SK-N-SH (cell line): Measurements from ENCODE around the gene PPM1B. TPM values are rescaled to one million over a fixed set of nuclear protein-coding genes. Genes with fewer than 3 reads are reported as not detected.
"Not testable (repeated sequence)": the region's sequence is repeated elsewhere in the genome, so short reads cannot be mapped to it uniquely, and the experiment has no call there.

ENCODE experiments used
- CTCF ChIA-PET: fragments of 300-600, 350-600 bp; formaldehyde crosslinking; extraction: SDS; loops from one replicate; lab custom pipeline; 2021; lab: Yijun Ruan, JAX
- POLR2A ChIA-PET: fragments of 350-600 bp; sonication (Branson Sonifier 250); formaldehyde crosslinking; extraction: SDS; loops from one replicate; lab custom pipeline; 2020; ENCODE audit warnings: antibody characterized with exemption, inconsistent platforms; lab: Yijun Ruan, JAX
- DNase-seq: peaks from one replicate; pipeline ENCODE4 v3.0.0; 2012
- H2AFZ ChIP-seq: fragments of 200-600 bp; sonication (generic); 2 replicates; pipeline ENCODE4 v1.8.1; 2016; ENCODE audit warnings: antibody characterized with exemption, mild to moderate bottlenecking, low read depth
- H3F3A ChIP-seq: fragments of 200-600 bp; sonication (generic); replicated peaks from 2 replicates; pipeline ENCODE3; 2016; ENCODE audit warnings: antibody characterized with exemption, mild to moderate bottlenecking; ENCODE audit not compliant: insufficient read depth
- H3K27ac ChIP-seq, 2 experiments: fragments of 200-500 bp in 1 of 2; fragments of 200-600 bp in 1 of 2; sonication (Bioruptor generic) in 1 of 2; sonication (generic), shearing (Covaris generic) in 1 of 2; 2 replicates each; pipeline versions ENCODE4 v1.5.1 to v1.6.1; 2014 to 2016; ENCODE audit warnings: low read depth in 2 of 2, inconsistent platforms in 1 of 2, low read length in 1 of 2, mild to moderate bottlenecking in 1 of 2, mixed read lengths in 1 of 2
- H3K27me3 ChIP-seq: fragments of 200-600 bp; sonication (generic), shearing (Covaris generic); 2 replicates; pipeline ENCODE4 v1.6.1; 2016; ENCODE audit warnings: mixed run types; ENCODE audit not compliant: insufficient read depth
- H3K36me3 ChIP-seq, 2 experiments: fragments of 200-500 bp in 1 of 2; fragments of 200-600 bp in 1 of 2; sonication (Bioruptor generic) in 1 of 2; sonication (generic) in 1 of 2; replicated peaks in 1 of 2; 2 replicates each; pipeline versions ENCODE3 to v1.5.1; 2014 to 2016; ENCODE audit warnings: low read length in 1 of 2, mild to moderate bottlenecking in 1 of 2; ENCODE audit not compliant: insufficient read depth in 2 of 2, control insufficient read depth in 1 of 2
- H3K4me1 ChIP-seq, 2 experiments: fragments of 200-500 bp in 1 of 2; fragments of 200-600 bp in 1 of 2; sonication (Bioruptor generic) in 1 of 2; sonication (generic), shearing (Covaris generic) in 1 of 2; 2 replicates each; pipeline versions ENCODE4 v1.5.1 to v1.6.1; 2014 to 2016; ENCODE audit warnings: low read depth in 1 of 2, low read length in 1 of 2, mixed run types in 1 of 2; ENCODE audit not compliant: insufficient read depth in 2 of 2, control insufficient read depth in 1 of 2
- H3K4me2 ChIP-seq: fragments of 200-600 bp; sonication (generic), shearing (Covaris generic); 2 replicates; pipeline ENCODE4 v1.6.1; 2017; ENCODE audit warnings: mixed run types
- H3K4me3 ChIP-seq, 2 experiments: fragments of 200-500 bp in 1 of 2; fragments of 200-600 bp in 1 of 2; sonication (Bioruptor generic) in 1 of 2; sonication (generic), shearing (Covaris generic) in 1 of 2; 2 replicates each; pipeline versions ENCODE4 v1.5.1 to v1.8.1; 2014 to 2016; ENCODE audit warnings: low read depth in 2 of 2, inconsistent platforms in 1 of 2, low read length in 1 of 2, mild to moderate bottlenecking in 1 of 2, mixed read lengths in 1 of 2, moderate library complexity in 1 of 2
- H3K79me2 ChIP-seq: fragments of 200-600 bp; sonication (generic); 2 replicates; pipeline ENCODE4 v1.8.1; 2017; ENCODE audit warnings: mild to moderate bottlenecking; ENCODE audit not compliant: insufficient read depth
- H3K9ac ChIP-seq: fragments of 200-600 bp; sonication (generic); 2 replicates; pipeline ENCODE4 v1.6.1; 2017; ENCODE audit warnings: mixed run types
- H3K9me2 ChIP-seq: fragments of 200-600 bp; sonication (generic); 2 replicates; pipeline ENCODE4 v1.6.1; 2017; ENCODE audit warnings: mixed run types
- H3K9me3 ChIP-seq: fragments of 200-600 bp; sonication (generic); 2 replicates; pipeline ENCODE4 v1.6.1; 2017; ENCODE audit warnings: mixed run types, mild to moderate bottlenecking, moderate library complexity
- H4K20me1 ChIP-seq: fragments of 200-600 bp; sonication (generic); 2 replicates; pipeline ENCODE4 v1.6.1; 2017; ENCODE audit warnings: mild to moderate bottlenecking, mixed run types; ENCODE audit not compliant: insufficient read depth
- ELF1 ChIP-seq: IDR thresholded peaks from 2 replicates; pipeline ENCODE4 v1.4.0; 2012
- GATA2 ChIP-seq: sonication (generic); formaldehyde crosslinking; IDR thresholded peaks from 2 replicates; pipeline ENCODE4 v1.5.0; 2020; ENCODE audit warnings: mild to moderate bottlenecking, missing genetic modification reagents
- JUND ChIP-seq: IDR thresholded peaks from 2 replicates; pipeline ENCODE4 v1.4.0; 2012
- MEF2A ChIP-seq: IDR thresholded peaks from 2 replicates; pipeline ENCODE4 v1.4.0; 2012; ENCODE audit warnings: low read depth, borderline replicate concordance
- NRF1 ChIP-seq: IDR thresholded peaks from 2 replicates; pipeline ENCODE4 v1.6.1; 2012; ENCODE audit warnings: low read depth, mild to moderate bottlenecking, low read length
- POLR2AphosphoS5 ChIP-seq: IDR thresholded peaks from 2 replicates; pipeline ENCODE4 v1.6.1; 2012; ENCODE audit warnings: low read depth, low read length
- RCOR1 ChIP-seq: fragments of 150-350 bp; IDR thresholded peaks from 2 replicates; pipeline ENCODE4 v1.6.1; 2017; ENCODE audit warnings: antibody characterized with exemption, low read length
- RFX5 ChIP-seq: IDR thresholded peaks from 2 replicates; pipeline ENCODE4 v1.6.1; 2012; ENCODE audit warnings: mild to moderate bottlenecking, improper control_type of control experiment, low read length
- RXRA ChIP-seq: IDR thresholded peaks from 2 replicates; pipeline ENCODE4 v1.4.0; 2012; ENCODE audit warnings: low read depth, mild to moderate bottlenecking, borderline replicate concordance
- SIN3A ChIP-seq: IDR thresholded peaks from 2 replicates; pipeline ENCODE4 v1.6.1; 2012; ENCODE audit warnings: low read depth, mild to moderate bottlenecking, low read length, moderate library complexity, borderline replicate concordance
- TAF1 ChIP-seq: IDR thresholded peaks from 2 replicates; pipeline ENCODE4 v1.6.1; 2012; ENCODE audit warnings: low read depth, mild to moderate bottlenecking, low read length, moderate library complexity, borderline replicate concordance
- TCF12 ChIP-seq: IDR thresholded peaks from 2 replicates; pipeline ENCODE4 v1.4.0; 2012
- TEAD4 ChIP-seq: IDR thresholded peaks from 2 replicates; pipeline ENCODE4 v1.4.0; 2012; ENCODE audit warnings: mild to moderate bottlenecking, borderline replicate concordance; ENCODE audit not compliant: insufficient read depth
- WGBS: methylation state at CpG from one replicate; pipeline ENCODE4 v1.1.6; 2017; ENCODE audit warnings: low lambda C conversion rate; 5-methylcytosine and 5-hydroxymethylcytosine counted together
- polyA plus RNA-seq, 3 experiments: library from polyadenylated mRNA; depleted of rRNA; stranded (reverse); fragments of >200 nt; gene quantifications; 2 replicates each; pipeline ENCODE4 v1.2.3, GENCODE V29; 2012
- TF ChIP-seq, protein P1 (sequence below): IDR thresholded peaks from 2 replicates; pipeline ENCODE4 v1.4.0; 2012; ENCODE audit warnings: low read depth
- TF ChIP-seq, protein P2 (sequence below): fragments of 150-350 bp; IDR thresholded peaks from 2 replicates; pipeline ENCODE4 v1.6.1; 2017; ENCODE audit warnings: antibody characterized with exemption, low read length, low read depth, borderline replicate concordance

The PPM1B gene
- polyA plus RNA-seq, 1 of the 3 experiments (the other 2 are of a cell fraction): 16.2 TPM

DNA sequence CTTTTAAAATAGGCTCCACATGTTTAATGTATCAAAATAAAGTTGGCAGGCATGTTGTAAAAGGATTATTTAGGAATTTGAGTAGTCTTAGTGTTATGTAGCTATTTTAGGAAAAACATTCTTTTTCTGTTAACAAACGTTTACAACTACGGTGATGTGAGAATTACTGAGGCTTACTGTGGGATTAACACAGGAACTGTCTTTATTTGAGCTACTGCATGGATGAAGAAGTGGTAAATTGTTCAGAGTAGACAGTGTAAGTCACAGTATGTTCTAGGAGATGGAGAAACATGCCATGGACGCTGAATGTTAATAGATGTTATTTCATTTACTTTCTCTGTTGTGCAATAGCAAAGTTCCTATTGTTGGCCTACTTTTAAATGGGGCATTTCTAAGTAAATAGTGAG lies 1.6 kb downstream of the PPM1B start:
- H3K27ac ChIP-seq: peak overlapping the region; percentile 53 to 74; a peak in 3 of 4 replicates
- CTCF ChIA-PET: interaction anchor here (1.0 to 3.9 kb wide), 6 partner anchors 84 to 292 kb away, joined by 3 to 11 read pairs (median 4); no protein-coding TSS in a partner anchor
- no peak for DNase-seq

DNA sequence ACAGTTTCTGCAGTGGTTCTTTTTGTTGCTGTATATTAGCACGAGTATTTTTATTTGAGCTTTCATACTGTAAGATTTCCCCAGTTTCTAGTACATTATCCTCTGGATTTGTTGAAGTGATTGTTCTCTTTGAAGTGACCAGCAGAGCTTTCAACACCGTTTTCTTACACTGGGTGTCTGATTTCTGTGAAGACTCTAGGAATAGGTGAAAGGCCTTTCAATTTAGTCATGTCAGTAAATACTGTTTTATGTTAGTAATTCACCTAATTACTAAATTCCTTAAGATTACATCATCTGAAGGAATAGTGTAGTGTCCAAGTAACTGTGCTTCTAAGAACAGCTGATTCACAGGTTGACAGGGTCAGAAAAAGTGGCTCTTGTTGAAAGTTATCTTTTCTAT lies 2.3 kb downstream of the PPM1B start:
- no peaks in the 10 kb centered on the region for H3K27me3 ChIP-seq
- peaks cover 70% of the 10 kb centered on the region for H3K79me2 ChIP-seq
- H3F3A ChIP-seq: peaks cover 14% of the 10 kb centered on the region
- no peaks in the 10 kb centered on the region for H3K9me2 ChIP-seq
- peak overlapping the region; percentile 87 for H3K4me2 ChIP-seq
- no peak for TF ChIP-seq POLR2AphosphoS5
- no peak for TF ChIP-seq RCOR1
- TF ChIP-seq ELF1: no peak
- TF ChIP-seq, protein P1, sequence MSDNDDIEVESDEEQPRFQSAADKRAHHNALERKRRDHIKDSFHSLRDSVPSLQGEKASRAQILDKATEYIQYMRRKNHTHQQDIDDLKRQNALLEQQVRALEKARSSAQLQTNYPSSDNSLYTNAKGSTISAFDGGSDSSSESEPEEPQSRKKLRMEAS: no peak
- no peak for TF ChIP-seq TAF1
- no peak for TF ChIP-seq SIN3A
- TF ChIP-seq RFX5: no peak
- TF ChIP-seq RXRA: 0 out of 2 replicates have a peak, but pooled peaks have one; percentile 19
- no peak for TF ChIP-seq NRF1
- TF ChIP-seq JUND: peak; percentile 9; the same call in 1 of the 2 replicates
- TF ChIP-seq GATA2: no peak
- TF ChIP-seq TEAD4: 0 out of 2 replicates have a peak, but pooled peaks have one; percentile 8
- TF ChIP-seq MEF2A: no peak
- TF ChIP-seq TCF12: peak; percentile 38
- TF ChIP-seq, protein P2, sequence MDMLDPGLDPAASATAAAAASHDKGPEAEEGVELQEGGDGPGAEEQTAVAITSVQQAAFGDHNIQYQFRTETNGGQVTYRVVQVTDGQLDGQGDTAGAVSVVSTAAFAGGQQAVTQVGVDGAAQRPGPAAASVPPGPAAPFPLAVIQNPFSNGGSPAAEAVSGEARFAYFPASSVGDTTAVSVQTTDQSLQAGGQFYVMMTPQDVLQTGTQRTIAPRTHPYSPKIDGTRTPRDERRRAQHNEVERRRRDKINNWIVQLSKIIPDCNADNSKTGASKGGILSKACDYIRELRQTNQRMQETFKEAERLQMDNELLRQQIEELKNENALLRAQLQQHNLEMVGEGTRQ: no peak
- TF ChIP-seq, all 33 proteins: peak for 4
- Histone ChIP-seq H3K36me3 (no peaks in the 10 kb centered on the region), H3K27ac (peak overlapping the region; percentile 53 to 74; a peak in 3 of 4 replicates), H3K4me3 (peak overlapping the region; percentile 76 to 95; a peak in 3 of 4 replicates), H4K20me1 (peaks cover 51% of the 10 kb centered on the region), H3K4me1 (peaks cover 4 to 16% of the 10 kb centered on the region in 2 experiments), H2AFZ (no peak overlapping the region), H3K9me3 (no peaks in the 10 kb centered on the region), H3K9ac (peak overlapping the region; percentile 83)
- CTCF ChIA-PET: interaction anchor here (0.7 to 3.9 kb wide), 7 partner anchors 12 to 220 kb away, joined by 3 to 11 read pairs (median 4); no protein-coding TSS in a partner anchor
- DNase-seq: no peak
- POLR2A ChIA-PET: no interaction called here
- WGBS: 16% methylated on average over 2 of the region's 2 CpGs

More for the DNA sequence above, 1.6 kb downstream of the PPM1B start:
- peaks cover 63% of the 10 kb centered on the region for H3K79me2 ChIP-seq
- peak overlapping the region; percentile 83 for H3K9ac ChIP-seq
- H3K4me1 ChIP-seq: peaks cover 4 to 16% of the 10 kb centered on the region in 2 experiments
- H2AFZ ChIP-seq: no peak overlapping the region
- no peaks in the 10 kb centered on the region for H3K9me3 ChIP-seq
- POLR2A ChIA-PET: no interaction called here
- peaks cover 14% of the 10 kb centered on the region for H3F3A ChIP-seq
- WGBS: 1% methylated on average over 3 of the region's 3 CpGs
- H3K4me2 ChIP-seq: peak overlapping the region; percentile 87
- H3K9me2 ChIP-seq: no peaks in the 10 kb centered on the region
- H3K4me3 ChIP-seq: peak overlapping the region; percentile 76 to 95
- H3K27me3 ChIP-seq: no peaks in the 10 kb centered on the region
- H4K20me1 ChIP-seq: peaks cover 46% of the 10 kb centered on the region
- no peaks in the 10 kb centered on the region for H3K36me3 ChIP-seq
- TF ChIP-seq MEF2A (0 out of 2 replicates have a peak, but pooled peaks have one; percentile 20), RXRA (no peak)

DNA sequence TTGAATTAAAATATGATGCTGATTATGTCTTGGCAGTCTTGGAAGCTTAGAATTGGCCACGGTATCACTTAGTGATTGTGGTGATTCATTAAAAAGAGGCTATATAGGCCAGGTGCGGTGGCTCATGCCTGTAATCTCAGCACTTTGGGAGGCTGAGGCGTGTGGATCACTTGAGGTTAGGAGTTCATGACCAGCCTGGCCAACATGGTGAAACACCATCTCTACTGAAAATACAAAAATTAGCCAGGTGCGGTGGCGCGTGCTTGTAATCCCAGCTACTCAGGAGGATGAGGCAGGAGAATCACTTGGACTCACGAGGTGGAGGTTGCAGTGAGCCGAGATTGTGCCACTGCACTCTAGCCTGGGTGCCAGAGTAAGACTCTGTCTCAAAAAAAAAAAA lies 2.8 kb downstream of the PPM1B start:
- POLR2A ChIA-PET, H3K27me3 ChIP-seq, DNase-seq, H3K9me3 ChIP-seq, H3K36me3 ChIP-seq, H3K9me2 ChIP-seq, H2AFZ ChIP-seq: not testable (repeated sequence)
- Histone ChIP-seq H3K4me2 (peak overlapping the region; percentile 87), H3K9ac (peak overlapping the region; percentile 83; the same call in 1 of the 2 replicates), H3K4me3 (peak overlapping the region in 1 of 2 experiments; percentile 76; a peak in 2 of 4 replicates), H3K27ac (peak overlapping the region in 1 of 2 experiments; percentile 74; a peak in 2 of 4 replicates), H4K20me1 (peaks cover 54% of the 10 kb centered on the region), H3F3A (peaks cover 14% of the 10 kb centered on the region), H3K79me2 (peaks cover 74% of the 10 kb centered on the region), H3K4me1 (peaks cover 4 to 16% of the 10 kb centered on the region in 2 experiments)
- WGBS: 80% methylated on average over 8 of the region's 8 CpGs
- CTCF ChIA-PET: interaction anchor here (0.7 to 3.9 kb wide), 7 partner anchors 12 to 219 kb away, joined by 3 to 11 read pairs (median 4); no protein-coding TSS in a partner anchor
